Jurkat, Clone E6-1 (cell line): ENCODE results near the gene AFM. TPM values are rescaled to one million over a fixed set of nuclear protein-coding genes. Genes with fewer than 3 reads are reported as not detected.

Source experiments
- DNase-seq: peaks from one replicate; pipeline ENCODE4 v3.0.0-alpha.2; 2011; ENCODE audit warnings: low read depth, low spot score
- H3K4me3 ChIP-seq: 2 replicates; pipeline ENCODE4 v1.5.1; 2011; ENCODE audit warnings: mild to moderate bottlenecking, low read length, control low read depth, moderate library complexity
- polyA plus RNA-seq: library from polyadenylated mRNA; unstranded; fragments of >200 nt; gene quantifications from one replicate; pipeline ENCODE4 v1.2.1, GENCODE V29; 2012; ENCODE audit warnings: missing spikeins; ENCODE audit not compliant: insufficient read length, insufficient read depth

AFM gene, protein sequence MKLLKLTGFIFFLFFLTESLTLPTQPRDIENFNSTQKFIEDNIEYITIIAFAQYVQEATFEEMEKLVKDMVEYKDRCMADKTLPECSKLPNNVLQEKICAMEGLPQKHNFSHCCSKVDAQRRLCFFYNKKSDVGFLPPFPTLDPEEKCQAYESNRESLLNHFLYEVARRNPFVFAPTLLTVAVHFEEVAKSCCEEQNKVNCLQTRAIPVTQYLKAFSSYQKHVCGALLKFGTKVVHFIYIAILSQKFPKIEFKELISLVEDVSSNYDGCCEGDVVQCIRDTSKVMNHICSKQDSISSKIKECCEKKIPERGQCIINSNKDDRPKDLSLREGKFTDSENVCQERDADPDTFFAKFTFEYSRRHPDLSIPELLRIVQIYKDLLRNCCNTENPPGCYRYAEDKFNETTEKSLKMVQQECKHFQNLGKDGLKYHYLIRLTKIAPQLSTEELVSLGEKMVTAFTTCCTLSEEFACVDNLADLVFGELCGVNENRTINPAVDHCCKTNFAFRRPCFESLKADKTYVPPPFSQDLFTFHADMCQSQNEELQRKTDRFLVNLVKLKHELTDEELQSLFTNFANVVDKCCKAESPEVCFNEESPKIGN
- not detected for polyA plus RNA-seq

DNA sequence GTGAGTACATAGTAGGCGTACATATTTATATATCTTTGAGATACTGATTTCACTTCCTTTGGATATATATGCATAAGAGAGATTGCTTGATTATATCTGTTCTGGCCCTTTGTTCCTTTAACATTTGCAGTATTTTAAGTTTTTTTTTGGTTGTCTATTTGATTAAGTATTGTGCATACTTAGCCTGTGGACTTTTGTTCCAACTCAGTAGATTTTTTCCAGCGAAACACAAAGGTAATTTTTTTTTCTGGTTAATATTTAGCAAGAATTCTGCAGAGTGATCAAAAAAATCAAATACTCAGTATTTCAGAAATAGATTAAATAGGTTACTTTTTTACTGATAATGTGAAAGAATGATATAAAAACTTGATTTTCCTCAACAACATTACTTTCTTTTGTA lies at the start of gene AFM:
AFM (plus strand) TSS at position 388 of the 400 bp plus-strand sequence. CDS start 31 bp downstream, outside the sequence.
- no peak for DNase-seq
- no peak within 1 kb of the TSS for H3K4me3 ChIP-seq

DNA sequence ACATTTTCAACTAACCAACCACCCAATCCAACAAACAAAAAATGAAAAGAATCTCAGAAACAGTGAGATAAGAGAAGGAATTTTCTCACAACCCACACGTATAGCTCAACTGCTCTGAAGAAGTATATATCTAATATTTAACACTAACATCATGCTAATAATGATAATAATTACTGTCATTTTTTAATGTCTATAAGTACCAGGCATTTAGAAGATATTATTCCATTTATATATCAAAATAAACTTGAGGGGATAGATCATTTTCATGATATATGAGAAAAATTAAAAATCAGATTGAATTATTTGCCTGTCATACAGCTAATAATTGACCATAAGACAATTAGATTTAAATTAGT lies 49.8 kb upstream of the AFM start:
- DNase-seq = no peak
- H3K4me3 ChIP-seq = no peak overlapping the region

DNA sequence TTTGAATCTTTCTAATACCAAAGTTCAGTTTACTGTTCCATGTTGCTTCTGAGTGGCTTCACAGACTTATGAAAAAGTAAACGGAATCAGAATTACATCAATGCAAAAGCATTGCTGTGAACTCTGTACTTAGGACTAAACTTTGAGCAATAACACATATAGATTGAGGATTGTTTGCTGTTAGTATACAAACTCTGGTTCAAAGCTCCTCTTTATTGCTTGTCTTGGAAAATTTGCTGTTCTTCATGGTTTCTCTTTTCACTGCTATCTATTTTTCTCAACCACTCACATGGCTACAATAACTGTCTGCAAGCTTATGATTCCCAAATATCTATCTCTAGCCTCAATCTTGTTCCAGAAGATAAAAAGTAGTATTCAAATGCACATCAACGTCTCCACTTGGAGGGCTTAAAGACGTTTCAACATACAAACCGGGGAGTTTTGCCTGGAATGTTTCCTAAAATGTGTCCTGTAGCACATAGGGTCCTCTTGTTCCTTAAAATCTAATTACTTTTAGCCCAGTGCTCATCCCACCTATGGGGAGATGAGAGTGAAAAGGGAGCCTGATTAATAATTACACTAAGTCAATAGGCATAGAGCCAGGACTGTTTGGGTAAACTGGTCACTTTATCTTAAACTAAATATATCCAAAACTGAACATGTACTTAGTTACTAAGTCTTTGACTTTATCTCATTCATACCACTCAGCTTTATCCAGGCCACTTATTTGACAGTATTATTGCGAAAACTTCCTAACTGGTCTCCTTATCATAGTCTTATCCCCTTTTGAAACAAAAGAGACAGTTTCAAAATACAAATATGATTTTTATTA lies 49.2 kb upstream of the AFM start:
- no peak for DNase-seq
- H3K4me3 ChIP-seq = no peak overlapping the region

DNA sequence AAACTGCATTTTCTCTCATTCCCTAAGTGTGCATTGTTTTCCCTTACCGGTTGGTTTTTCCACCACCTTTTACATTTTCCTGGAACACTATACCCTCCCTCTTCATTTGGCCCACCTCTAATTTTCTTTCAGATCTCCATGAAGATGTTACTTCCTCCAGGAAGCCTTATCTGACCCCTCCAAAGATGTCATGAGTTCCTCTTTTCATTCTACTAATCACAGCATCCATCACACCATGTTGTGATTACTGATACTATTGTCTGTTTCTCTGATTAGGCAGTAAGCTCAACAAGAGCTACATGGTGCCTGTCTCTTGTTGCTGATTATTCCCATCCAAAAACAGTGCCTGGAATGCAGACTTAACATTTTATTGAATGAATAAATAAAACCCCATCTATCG lies 48.4 kb upstream of the AFM start:
- H3K4me3 ChIP-seq = no peak overlapping the region
- no peak for DNase-seq

DNA sequence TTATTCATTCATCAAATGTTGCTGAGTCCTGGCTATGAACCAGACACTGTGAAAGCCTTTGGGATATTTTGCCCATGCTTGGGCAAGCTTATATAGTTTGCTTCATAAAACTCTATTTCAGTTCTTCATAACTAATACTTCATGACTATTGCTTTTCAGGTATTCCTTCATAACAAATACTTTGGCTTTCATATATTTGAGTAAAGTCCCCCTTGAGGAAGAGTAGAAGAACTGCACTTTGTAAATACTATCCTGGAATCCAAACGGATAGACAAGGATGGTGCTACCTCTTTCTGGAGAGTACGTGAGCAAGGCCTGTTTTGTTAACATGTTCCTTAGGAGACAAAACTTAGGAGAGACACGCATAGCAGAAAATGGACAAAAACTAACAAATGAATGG lies 47.2 kb upstream of the AFM start:
- no peak overlapping the region for H3K4me3 ChIP-seq
- DNase-seq = no peak

DNA sequence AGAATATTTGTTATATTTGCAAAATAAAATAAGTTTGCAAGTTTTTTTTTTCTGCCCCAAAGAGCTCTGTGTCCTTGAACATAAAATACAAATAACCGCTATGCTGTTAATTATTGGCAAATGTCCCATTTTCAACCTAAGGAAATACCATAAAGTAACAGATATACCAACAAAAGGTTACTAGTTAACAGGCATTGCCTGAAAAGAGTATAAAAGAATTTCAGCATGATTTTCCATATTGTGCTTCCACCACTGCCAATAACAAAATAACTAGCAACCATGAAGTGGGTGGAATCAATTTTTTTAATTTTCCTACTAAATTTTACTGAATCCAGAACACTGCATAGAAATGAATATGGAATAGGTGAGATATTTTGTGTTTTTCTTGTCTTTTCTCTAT lies 45.6 kb upstream of the AFM start, which contains the start of gene AFP:
AFP (plus strand) TSS at position 238 of the 400 bp plus-strand sequence; CDS start at position 280, 42 bp downstream.
- no peak for DNase-seq
- no peak within 1 kb of the TSS for H3K4me3 ChIP-seq

DNA sequence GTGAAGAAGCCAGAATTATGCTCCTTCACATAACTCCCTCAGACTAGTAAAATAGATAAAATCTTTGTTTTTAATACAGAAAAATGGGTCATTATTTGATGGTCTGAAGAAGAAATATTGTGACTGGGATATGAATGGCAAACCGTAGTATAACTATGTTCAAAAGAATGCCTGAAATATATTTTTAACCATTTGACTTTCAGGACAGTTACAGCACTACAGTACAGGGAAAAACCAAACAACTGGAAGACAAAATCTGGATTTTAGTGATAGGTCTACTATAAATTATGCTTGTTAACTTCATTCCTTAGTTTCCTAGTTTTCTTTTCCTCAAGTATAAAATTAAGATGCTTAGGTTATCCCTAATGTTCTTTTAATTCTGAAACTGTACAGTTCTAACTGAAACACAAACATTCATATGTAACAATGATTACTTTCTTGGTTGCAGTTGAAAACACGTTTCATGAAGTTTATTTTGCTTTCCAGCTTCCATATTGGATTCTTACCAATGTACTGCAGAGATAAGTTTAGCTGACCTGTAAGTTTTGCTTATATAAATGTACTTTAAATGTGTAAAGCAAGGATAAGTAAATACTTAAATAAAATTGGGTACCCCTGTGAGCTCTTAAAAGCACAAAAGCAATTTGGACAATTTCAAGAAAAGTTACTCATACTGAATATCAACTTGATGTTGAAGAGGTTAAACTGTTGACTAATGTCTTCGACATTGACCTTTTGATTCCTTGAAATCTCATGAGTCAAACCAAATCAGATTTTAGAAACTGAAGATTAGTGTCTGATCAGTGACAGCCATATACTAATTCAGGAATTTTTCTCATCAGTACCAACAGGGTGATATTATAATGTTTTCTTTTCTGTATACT lies 44.6 kb upstream of the AFM start:
- no peak for DNase-seq
- H3K4me3 ChIP-seq = no peak overlapping the region

DNA sequence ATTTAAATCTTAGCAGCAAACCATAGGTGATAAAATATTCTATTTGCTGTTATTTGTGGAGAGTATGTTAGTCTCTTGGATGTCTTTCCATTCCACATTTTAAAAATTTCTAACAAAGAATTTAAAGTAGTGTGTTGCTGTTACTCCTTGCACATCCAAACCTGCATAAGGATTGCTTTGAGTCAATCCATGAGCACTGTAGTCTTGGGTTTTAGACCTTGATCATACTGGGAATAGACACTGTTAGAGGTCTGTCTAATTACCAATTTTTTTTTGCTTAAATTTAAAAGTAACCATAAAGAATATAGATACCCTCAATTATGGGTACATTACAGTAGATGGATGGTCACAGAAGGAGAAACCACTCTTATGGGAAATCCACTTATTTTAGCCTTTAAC lies 44.0 kb upstream of the AFM start:
- no peak for DNase-seq
- no peak overlapping the region for H3K4me3 ChIP-seq

DNA sequence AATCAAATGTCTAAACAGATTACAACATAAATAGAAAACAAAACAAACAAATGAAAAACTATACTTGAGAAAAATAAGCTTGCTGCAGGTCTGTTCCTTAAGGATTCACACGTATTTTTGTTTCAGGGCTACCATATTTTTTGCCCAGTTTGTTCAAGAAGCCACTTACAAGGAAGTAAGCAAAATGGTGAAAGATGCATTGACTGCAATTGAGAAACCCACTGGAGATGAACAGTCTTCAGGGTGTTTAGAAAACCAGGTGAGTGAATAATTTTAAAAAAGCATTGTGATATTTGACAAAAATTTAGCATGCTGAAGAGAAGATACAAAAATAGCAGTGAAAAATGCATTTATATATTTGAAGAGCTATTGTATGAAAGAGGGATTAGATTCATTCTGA lies 43.5 kb upstream of the AFM start:
- H3K4me3 ChIP-seq = no peak overlapping the region
- no peak for DNase-seq

DNA sequence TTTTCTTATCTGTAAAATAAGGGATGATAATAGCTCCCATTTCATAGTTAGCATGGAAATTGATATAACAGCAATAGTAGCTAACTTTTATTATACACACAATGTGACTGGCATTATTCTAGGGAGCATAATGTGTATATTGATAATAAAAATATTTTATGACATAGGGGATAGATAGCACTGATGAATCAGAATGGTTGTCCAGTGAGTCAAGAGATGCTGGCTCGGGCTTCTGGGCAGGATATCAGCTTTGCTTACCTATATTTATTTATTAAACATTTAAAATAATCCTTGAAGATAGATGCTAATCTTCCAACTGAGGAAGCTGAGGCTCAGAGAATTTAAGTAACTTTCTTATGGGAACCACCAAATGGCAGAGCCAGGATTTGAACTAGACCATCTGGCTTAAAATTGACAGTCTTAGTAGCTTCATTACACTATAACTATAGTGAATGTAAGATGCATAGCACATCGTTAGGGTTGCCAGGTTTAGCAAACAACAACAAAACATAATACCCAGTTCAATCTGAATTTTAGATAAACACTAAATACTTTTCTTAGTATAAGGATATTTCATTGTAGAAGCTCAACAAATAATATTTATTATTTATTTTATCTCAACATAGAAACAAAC lies 42.8 kb upstream of the AFM start:
- DNase-seq = no peak
- H3K4me3 ChIP-seq = no peak overlapping the region

DNA sequence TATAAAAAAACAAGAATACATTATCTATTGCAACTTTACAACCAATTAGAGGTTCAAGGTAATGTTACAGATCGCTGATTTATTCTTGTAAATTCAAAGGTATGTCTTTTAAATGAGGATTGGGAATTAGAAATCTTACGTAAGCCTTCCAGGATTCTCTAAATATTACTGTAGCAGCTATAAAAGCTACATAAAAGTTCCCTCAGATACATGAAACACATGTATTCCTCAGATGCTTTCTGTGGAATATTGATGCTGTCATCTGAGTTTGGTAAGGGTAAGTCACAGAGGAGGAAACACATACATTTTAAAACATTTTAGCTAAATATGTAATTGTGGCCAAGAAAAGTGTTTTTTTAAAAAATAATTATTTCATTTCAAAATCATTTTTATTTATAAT lies 42.1 kb upstream of the AFM start:
- no peak for DNase-seq
- no peak overlapping the region for H3K4me3 ChIP-seq

DNA sequence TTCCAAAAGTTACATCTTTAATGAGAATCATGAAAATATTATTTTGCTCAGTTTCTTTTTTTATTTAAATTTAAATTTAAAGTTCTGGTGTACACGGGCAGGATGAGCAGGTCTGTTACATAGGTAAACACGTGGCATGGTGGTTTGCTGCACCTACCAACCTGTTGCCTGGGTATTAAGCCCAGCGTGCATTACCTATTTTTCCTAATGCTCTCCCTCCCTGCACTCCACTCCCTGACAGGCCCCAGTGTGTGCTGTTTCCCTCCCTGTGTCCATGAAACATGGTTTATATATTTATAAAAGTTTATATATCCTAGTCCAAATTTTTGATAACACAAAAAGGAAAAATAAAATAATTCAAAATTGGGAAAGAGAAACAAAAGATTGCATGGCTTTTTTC lies 41.6 kb upstream of the AFM start:
- no peak overlapping the region for H3K4me3 ChIP-seq
- DNase-seq = no peak

DNA sequence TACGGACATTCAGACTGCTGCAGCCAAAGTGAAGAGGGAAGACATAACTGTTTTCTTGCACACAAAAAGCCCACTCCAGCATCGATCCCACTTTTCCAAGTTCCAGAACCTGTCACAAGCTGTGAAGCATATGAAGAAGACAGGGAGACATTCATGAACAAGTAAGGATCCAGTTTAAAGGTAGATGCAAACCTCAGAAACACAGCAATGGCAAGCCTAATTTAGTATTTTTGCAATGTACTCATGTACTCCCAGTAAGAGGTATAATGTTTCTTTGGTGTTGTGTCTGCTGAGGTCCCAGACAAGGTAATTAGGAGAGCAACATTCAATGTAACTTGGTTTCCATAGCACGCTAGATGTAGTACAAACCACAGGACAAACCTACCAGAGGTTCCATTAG lies 40.9 kb upstream of the AFM start:
- no peak overlapping the region for H3K4me3 ChIP-seq
- DNase-seq = no peak

DNA sequence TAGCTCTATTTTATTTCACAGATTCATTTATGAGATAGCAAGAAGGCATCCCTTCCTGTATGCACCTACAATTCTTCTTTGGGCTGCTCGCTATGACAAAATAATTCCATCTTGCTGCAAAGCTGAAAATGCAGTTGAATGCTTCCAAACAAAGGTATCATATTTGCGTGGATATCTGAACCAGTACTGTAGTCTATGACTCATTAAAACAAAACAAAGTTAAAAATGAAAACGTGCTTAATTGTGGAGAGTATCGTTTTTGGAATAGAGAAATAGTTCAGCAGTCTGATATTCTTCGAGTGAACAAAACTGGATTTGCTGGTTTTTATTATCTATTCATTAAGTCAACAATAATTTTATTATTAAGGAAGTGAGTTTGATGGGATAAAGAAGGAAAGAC lies 39.3 kb upstream of the AFM start:
- no peak overlapping the region for H3K4me3 ChIP-seq
- no peak for DNase-seq

DNA sequence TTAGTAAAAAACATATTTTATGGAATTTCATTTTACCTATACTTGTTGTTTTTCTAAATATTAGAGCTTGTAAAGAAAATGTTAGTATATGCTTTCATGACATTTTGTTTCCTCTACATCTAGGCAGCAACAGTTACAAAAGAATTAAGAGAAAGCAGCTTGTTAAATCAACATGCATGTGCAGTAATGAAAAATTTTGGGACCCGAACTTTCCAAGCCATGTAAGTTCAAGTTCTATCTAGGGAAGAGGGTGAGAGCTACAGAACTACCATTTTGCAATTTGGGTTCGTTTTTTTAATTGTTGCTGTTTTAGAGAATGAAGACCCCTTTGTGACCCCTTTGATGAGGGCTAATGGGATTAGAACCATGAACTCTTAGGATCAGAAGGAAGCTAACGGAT lies 38.3 kb upstream of the AFM start:
- DNase-seq = no peak
- H3K4me3 ChIP-seq = no peak overlapping the region

DNA sequence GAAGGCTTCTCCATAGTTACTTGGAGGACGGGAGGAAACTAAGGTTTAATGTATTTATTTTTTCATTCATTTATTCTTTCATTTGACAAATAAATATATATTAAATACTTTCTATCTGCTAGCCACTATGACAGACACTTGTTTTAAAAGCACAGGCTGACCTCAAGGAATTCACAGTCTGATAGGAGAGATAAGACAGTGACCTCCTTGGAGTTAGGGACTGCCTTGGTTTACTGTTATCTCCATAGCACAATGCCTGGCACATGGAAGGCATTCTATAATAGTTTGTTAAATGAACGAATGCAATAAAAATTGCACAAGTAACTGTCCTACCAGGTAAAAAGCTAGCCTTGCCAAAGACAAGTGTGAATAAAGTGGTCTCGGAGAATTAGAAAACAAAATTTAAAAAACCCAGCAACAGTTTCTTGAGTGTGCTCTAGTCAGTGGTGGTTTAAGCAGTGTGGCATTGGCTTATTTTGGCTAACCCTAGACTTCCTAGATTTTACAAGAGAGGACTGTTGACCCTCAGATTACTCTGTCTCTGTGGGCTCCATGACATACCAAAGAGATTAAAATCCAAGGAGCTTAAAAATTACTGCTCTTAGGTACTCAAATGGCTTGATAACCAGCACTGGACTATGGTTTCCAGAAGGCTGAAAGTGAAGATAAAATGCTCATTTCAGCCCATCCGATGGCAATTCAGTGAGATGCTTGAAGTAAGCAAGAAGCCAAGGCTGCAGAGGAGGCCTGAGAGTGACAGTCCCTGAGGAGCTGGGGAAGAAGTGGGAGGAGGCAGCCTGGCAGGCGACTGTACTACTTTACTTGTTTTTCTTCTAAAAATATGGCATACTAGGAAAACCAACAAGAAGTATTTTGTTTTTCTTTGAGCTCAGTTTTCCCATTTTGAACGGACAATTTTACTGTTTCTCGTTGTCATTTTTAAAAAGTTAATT lies 35.9 kb upstream of the AFM start:
- no peak for DNase-seq
- H3K4me3 ChIP-seq = no peak overlapping the region

DNA sequence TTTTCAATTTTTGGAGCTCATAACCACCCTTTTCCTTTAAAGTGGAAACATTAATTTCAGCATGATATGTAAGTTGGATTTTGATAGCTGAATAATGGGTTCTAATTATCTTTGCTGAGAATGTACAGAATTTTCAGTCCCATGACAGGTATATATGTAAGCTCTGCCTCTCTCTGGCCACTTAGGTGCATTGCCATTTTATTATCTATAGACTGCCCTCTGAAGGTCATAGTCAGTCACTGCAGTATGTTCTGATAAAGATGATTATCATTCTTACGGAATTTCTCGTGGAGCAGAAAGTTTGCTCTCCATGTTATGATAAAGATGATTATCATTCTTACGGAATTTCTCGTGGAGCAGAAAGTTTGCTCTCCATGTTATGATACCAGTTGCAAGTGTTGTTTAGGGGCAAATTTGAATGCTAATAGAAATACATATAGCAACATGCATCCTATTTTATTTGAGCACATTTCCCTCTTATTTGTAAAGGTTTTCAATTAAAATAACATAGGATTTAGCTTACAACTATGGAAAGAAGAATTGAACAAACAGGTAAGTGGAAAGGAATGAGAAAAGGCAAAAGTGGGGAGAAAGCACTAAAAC lies 35.1 kb upstream of the AFM start:
- DNase-seq = peak; percentile 47
- no peak overlapping the region for H3K4me3 ChIP-seq
